ENCODE measurements around the gene SMO.
"Not testable (repeated sequence)": the region's sequence is repeated elsewhere in the genome, so short reads cannot be mapped to it uniquely, and the experiment has no call there.

The SMO gene

GRCh38 chr7:129169686-129170440, 18.6 kb upstream of the SMO start:
- no peak for DNase-seq

GRCh38 chr7:129170441-129171021, 17.9 kb upstream of the SMO start:
- no peak for DNase-seq

DNA sequence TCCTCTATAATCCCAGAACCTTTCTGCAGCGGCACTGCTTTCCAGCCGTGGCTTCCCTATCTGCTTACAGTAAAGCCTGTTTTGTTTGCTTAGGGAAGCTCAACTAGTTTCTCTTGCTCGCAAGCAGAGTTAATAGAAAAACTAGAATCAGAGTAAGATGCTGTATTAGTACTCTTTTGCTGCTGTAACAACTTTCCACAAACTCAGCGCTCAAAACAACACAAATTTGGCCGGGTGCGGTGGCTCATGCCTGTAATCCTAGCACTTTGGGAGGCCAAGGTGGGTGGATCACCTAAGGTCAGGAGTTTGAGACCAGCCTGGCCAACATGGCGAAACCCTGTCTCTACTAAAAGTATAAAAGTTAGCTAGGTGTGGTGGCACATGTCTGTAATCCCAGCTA, 14.6 kb upstream of the SMO start:
- DNase-seq: not testable (repeated sequence)

GRCh38 chr7:129176916-129177710, 11.3 kb upstream of the SMO start:
- DNase-seq: no peak

DNA sequence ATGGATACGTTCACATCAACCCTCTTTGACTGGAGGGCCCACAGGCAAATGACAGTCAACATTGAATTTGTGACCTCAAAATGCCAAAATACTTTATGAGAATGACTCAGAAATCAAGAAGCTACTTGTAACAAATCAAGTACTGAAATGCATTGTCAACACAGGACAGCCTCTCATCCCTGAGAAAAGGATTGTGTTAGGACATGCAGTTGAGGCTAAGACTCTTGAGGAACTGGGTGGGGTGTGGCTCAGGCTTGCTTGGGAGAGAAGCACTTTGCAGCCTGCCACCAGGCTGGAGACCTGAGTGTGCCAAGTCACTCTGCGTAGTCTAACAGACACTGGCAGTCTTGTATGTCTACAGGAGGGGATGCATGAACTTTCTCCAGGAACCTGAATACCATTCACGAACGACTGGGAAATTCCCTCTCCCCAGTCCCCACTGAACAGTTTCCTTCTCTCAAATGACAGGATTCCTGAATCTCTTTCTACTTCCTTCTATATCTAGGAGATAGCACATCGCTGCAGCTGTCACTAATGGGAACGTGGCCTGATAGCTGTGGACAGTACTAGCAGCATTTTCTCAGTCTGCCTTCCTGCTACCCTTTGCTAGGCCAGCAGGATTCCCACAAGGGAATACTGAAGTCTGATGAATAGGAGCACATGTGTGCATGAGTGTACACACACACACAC, 3.3 kb upstream of the SMO start:
- no peak for DNase-seq

DNA sequence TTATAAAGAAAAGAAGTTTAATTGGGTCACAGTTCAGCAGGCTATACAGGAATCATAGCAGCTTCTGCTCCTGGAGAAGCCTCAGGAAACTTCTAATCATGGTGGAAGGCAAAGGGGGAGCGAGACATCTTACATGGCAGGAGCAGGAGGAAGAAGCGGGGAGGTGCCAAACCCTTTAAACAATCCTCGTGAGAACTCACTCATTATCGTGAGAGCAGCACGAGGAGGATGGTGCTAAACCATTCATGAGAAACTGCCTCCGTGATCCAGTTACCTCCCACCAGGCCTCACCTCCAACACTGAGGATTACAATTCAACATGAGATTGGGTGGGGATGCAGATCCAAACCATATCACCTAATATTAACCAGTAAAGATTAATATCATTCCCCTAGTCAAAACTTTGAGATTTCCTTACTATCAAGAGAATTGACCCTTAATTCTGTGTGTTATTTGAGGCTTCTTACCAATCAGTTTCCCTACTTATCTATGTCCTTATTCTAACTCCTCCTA, 1.6 kb upstream of the SMO start:
- no peak for DNase-seq

- DNase-seq: no peak
These were observed 607 bp upstream of the SMO start for GRCh38 chr7:129187681-129188371.

GRCh38 chr7:129188892-129189660, 643 bp downstream of the SMO start:
- DNase-seq: no peak

DNA sequence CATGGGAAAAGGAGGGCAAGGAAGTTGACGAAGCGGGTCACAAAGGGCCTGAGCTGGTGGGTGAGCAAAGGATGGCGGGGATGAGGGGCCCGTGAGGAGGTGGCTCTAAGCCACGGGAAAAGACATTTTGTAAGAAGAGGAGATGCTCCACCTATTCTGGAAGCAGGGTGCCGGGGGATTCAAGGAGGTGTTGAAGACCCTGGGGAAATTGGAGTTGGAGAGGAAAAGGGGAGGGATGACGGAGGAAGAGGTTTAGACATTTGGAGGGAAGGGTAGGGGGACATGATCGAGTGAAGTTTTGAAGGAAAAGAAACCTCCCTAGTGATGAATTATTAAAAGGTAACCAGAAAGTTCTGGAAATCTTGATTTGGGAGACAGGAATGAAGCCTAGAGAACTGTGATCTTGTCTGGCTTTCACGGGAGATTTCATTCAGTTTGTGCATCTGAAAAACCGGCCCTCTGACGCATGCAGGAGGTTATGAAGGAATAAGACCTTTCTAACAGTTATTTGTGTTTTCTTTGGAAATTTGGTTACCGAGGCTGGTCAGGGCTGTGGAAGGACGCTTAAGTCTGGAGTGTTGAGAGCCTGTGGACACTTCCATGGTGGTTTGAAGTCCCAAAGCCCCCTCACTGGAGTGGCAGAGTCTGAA, 1.4 kb downstream of the SMO start:
- DNase-seq: no peak

DNA sequence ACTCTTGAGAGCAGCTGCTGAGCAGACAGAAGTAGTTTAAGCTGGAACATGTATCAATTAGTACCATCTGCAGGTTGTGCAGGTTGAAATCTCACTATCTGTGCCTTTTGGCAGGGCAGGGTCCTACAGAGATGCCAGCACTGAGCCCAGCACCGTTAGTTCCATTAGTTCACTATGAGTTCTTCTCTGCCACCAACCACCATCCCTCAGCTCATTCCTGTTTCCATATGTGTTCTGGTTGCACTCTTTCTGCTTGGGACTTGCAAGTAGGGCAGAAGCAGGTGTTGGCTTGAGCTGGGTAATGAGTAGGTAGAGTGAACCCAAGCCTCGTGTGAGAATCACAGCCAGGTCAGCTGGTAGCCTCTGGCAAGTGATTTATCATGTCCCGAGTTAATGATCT, 2.8 kb downstream of the SMO start:
- no peak for DNase-seq

- DNase-seq: no peak
These were observed 5.5 kb downstream of the SMO start for GRCh38 chr7:129193892-129194291.

DNA sequence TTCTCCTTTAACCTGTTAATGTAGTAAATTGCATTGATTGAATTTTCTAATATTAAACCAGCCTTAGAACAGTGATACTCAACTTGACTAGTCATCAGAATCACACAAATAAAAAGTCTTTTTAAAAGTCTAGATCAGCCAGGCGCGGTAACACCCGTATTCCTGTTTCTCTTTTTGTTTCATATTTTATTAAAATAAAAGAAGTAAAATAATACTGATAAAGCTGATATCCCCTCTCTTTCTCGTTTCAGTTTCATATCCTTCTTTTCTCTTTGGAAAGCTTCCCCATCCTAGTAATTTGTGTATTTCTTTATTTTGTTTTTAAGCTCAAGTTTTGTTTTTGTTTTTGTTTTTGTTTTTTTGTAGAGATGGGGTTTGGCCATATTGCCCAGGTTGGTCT, 9.3 kb downstream of the SMO start:
- no peak for DNase-seq

DNA sequence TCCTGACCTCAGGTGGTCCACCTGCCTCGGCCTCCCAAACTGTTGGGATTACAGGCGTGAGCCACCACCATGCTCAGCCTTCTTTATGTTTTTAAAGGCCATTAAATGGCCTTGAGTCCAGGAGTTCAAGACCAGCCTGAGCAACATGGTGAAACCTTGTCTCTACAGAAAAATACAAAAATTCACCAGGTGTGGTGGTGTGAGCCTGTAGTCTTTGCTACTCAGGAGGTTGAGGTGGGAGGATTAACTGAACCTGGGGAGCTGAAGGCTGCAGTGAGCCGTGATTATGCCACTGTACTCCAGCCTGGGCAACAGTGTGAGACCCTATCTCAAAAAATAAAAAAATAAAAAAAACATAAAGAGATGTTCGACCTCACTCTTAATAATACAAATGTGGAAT, 11.0 kb downstream of the SMO start:
- DNase-seq: no peak

DNA sequence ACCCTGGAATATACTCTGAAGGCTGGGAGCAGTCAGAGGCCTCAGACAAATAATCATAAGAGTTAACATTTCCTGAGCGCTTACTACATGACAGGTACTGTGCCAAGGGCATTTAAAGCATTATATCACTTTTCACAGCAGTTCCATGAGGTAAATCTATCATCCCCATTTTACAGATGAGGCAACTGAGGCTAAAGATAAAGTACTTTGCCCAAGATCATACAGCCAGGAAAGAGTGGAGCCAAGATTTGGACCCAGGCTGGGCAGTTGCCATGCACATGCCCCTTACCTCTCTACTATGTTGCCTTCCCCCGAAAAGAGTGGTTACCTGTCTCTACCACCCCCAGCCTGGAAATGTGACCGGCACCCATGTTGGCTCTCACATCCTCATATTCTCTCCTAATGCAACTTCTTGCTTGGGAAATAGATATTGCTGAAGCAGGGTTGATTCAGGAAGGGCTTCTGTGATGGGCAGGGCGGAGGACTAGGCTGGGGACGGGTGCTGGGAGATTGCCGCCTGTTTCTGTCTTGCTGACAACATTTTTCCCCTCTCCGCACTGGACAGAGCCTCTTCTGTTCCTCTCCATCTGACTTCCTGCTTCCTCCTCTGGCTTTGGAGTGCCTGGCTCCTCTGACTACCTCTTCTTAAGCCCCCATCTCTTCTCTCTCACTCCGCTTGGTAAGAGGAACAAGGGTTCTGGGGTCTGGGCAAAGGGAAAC, 13.8 kb downstream of the SMO start:
- no peak for DNase-seq

DNA sequence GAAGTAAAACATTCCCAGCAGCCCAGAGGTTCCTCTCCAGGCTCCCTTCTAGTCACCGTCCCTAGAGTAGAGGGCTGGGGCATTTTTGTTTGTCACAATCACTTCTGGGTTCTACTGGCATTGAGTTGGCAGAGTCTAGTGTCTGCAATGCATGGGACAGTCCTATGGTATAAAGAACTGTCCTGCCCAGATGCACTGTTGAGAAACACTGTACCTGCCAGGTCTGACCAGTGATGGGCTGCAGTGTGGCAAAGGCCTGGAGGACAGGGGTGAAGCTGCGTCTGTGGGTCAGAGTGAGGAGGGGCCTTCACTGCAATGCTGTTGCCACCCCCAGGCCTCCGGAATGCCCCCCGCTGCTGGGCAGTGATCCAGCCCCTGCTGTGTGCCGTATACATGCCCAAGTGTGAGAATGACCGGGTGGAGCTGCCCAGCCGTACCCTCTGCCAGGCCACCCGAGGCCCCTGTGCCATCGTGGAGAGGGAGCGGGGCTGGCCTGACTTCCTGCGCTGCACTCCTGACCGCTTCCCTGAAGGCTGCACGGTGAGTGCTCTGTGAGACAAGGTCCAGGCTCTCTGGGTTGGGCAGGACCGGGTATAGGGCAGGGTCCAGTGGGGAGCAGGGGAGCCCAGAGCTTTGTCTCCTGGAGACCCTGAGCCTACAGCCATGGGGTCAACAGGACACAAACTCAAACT, 14.8 kb downstream of the SMO start:
- no peak for DNase-seq

GRCh38 chr7:129205126-129205818, 16.8 kb downstream of the SMO start:
- DNase-seq: no peak

DNA sequence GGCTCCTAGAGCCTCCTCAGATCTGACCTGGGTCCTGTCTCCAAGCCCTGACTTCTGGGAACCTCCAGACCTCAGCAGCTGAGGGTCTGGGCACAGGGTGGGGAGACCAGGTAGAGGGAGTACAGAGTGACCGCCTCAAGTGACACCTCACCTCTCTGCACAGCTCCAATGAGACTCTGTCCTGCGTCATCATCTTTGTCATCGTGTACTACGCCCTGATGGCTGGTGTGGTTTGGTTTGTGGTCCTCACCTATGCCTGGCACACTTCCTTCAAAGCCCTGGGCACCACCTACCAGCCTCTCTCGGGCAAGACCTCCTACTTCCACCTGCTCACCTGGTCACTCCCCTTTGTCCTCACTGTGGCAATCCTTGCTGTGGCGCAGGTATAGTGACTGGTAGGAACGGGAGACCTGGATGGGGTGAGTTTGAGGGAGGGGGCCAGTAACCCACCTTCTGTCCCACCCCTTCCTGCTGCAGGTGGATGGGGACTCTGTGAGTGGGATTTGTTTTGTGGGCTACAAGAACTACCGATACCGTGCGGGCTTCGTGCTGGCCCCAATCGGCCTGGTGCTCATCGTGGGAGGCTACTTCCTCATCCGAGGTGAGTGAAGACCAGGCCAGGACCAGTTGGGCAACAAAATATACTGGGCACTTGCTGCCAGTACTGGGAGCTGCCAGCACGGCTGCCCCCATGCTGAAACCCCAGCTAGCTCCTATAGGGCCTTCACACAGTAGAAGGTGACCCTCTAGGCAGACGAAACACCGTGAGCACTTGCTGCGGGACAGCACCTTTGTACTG, 17.8 kb downstream of the SMO start:
- no peak for DNase-seq

GRCh38 chr7:129208667-129209066, 20.2 kb downstream of the SMO start:
- no peak for DNase-seq

Data from T1000 (cell line).